Measurements from ENCODE around the gene VEZF1.

DNA sequence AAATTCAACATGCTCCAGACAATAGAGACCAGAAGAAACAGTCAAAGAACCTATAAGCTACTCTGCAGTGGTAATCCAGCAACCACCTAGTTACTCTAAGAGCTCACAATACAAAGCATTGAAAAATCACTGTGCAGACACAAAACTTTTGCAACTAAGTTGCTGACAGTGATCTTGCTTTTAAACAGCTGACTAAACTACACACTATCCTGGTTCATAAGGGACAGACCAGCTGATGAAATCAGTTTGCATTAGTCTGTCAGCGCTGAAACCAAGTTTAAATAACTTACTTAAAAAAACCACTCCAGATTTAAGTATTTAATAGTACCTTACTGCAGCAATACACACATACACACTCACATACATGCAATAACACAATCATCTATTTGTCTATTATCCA, 4.6 kb downstream of the VEZF1 start:
- TF ChIP-seq FOSL2 (IDR thresholded peaks at IDR 0.05) = no peak
- TF ChIP-seq FOSL2 (CRISPR knock-in tag; IDR thresholded peaks at IDR 0.05) = no peak
- TF ChIP-seq ZNF302 (CRISPR knock-in tag; IDR thresholded peaks at IDR 0.05) = no peak

All from A549 (cell line).